ENCODE data around the gene ADAM11. TPM values are rescaled to one million over a fixed set of nuclear protein-coding genes. Genes with fewer than 3 reads are reported as not detected.

Gene ADAM11
- total and polyA plus RNA-seq, 2 of the 13 experiments (the other 11 are each of a cell fraction or from before 2014, with no cell fraction given), result 0.38 to 0.91 TPM

DNA sequence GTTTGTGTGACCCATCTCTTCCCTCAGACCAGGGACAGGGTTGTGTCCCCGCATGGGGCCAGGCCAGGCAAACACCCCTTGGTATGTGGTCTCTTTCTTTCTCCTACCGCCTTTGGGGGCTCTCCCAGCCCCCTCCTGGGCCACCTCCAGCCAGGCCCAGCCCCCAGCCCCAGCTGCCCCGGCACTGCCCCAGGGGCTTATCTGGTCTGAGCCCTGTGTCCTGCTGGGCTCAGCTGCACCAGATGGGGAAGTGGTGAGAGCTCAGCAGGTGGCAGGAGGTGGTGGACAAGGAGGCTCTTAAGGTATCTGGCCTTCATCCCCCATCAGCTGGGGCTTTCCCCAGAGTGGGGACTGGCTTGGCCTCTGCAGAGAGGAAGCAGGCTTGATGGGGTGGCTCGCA, 8.7 kb downstream of the ADAM11 start (continued):
- TF ChIP-seq, protein P1, sequence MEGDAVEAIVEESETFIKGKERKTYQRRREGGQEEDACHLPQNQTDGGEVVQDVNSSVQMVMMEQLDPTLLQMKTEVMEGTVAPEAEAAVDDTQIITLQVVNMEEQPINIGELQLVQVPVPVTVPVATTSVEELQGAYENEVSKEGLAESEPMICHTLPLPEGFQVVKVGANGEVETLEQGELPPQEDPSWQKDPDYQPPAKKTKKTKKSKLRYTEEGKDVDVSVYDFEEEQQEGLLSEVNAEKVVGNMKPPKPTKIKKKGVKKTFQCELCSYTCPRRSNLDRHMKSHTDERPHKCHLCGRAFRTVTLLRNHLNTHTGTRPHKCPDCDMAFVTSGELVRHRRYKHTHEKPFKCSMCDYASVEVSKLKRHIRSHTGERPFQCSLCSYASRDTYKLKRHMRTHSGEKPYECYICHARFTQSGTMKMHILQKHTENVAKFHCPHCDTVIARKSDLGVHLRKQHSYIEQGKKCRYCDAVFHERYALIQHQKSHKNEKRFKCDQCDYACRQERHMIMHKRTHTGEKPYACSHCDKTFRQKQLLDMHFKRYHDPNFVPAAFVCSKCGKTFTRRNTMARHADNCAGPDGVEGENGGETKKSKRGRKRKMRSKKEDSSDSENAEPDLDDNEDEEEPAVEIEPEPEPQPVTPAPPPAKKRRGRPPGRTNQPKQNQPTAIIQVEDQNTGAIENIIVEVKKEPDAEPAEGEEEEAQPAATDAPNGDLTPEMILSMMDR (CRISPR knock-in tag; IDR thresholded peaks at IDR 0.05), result no peak
- TF ChIP-seq XRCC5 (optimal IDR thresholded peaks at IDR 0.05; ENCODE audit: low read length) (no peak), ZNF343 (CRISPR knock-in tag; IDR thresholded peaks at IDR 0.05) (no peak), FOSL2 (CRISPR knock-in tag; IDR thresholded peaks at IDR 0.05) (no peak), ZNF792 (CRISPR knock-in tag; IDR thresholded peaks at IDR 0.05) (no peak)
- TF ChIP-seq, protein P2, sequence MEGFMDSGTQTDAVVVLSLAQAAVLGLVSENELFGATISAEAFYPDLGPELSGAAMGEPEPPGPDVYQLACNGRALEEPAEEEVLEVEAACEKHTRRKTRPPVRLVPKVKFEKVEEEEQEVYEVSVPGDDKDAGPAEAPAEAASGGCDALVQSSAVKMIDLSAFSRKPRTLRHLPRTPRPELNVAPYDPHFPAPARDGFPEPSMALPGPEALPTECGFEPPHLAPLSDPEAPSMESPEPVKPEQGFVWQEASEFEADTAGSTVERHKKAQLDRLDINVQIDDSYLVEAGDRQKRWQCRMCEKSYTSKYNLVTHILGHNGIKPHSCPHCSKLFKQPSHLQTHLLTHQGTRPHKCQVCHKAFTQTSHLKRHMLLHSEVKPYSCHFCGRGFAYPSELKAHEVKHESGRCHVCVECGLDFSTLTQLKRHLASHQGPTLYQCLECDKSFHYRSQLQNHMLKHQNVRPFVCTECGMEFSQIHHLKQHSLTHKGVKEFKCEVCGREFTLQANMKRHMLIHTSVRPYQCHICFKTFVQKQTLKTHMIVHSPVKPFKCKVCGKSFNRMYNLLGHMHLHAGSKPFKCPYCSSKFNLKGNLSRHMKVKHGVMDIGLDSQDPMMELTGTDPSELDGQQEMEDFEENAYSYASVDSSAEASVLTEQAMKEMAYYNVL (CRISPR knock-in tag; IDR thresholded peaks at IDR 0.05; ENCODE audit: borderline replicate concordance), result no peak

GRCh38 chr17:44768505-44769142, 9.8 kb downstream of the ADAM11 start:
- H3K9ac ChIP-seq (ENCODE audit: insufficient read depth, low read depth, low read length), result no peak overlapping the region
- 57% methylated on average over 9 of the region's 11 CpGs for WGBS (ENCODE audit: low lambda C conversion rate)
- ChIA-PET POLR2A (no interaction called here), CTCF (ENCODE audit: low intra/inter-chr PET ratio, low total read pairs) (no interaction called here)
- BruUV-seq (replicated peaks), result no TSS peak
- ATAC-seq (no peak), FAIRE-seq (no peak), DNase-seq (ENCODE audit: low spot score) (no peak)
- H3K27ac ChIP-seq (ENCODE audit: extremely low read length, insufficient read depth, low read length), result no peak overlapping the region
- peaks cover 10 to 64% of the 10 kb centered on the region in 2 experiments; a peak in 4 of 5 replicates for H3K27me3 ChIP-seq (ENCODE audit: control insufficient read depth in 1 of 2, insufficient read depth in 2 of 2, low read length in 2 of 2)
- no peaks in the 10 kb centered on the region for H3K79me2 ChIP-seq (ENCODE audit: insufficient read depth, low read length)
- H3K4me3 ChIP-seq (replicated peaks in 1 of 3; ENCODE audit: insufficient read depth in 1 of 3, low read depth in 2 of 3, low read length in 3 of 3), result no peak overlapping the region
- H3K9me3 ChIP-seq (ENCODE audit: low read length), result no peaks in the 10 kb centered on the region
- TF ChIP-seq ZNF572 (CRISPR knock-in tag; IDR thresholded peaks at IDR 0.05) (0 out of 2 replicates have a peak, but pooled peaks have one; percentile 24), ZNF180 (CRISPR knock-in tag; IDR thresholded peaks at IDR 0.05; ENCODE audit: borderline replicate concordance, low read depth) (no peak), ZC3H4 (CRISPR knock-in tag; IDR thresholded peaks at IDR 0.05; ENCODE audit: borderline replicate concordance) (no peak), PAF1 (CRISPR knock-in tag; IDR thresholded peaks at IDR 0.05) (no peak), ZNF788 (CRISPR knock-in tag; IDR thresholded peaks at IDR 0.05; ENCODE audit: borderline replicate concordance) (0 out of 2 replicates have a peak, but pooled peaks have one; percentile 30), ESRRA (CRISPR knock-in tag; IDR thresholded peaks at IDR 0.05; ENCODE audit: low read depth) (no peak)
- intact Hi-C loops (cut with micrococcal nuclease; ENCODE audit: unreplicated experiment), result no loop called here
- no peaks in the 10 kb centered on the region for H4K20me1 ChIP-seq (ENCODE audit: insufficient read depth, low read length)
- H2AFZ ChIP-seq (ENCODE audit: low read length), result no peak overlapping the region
- H3K4me2 ChIP-seq (ENCODE audit: low read depth, low read length), result no peak overlapping the region
- in situ Hi-C loops (cut with HindIII; ENCODE audit: extremely low pct_ligation_motif_present, low pct_unique_long_range_greater_than_20kb), result no loop called here
- H3K36me3 ChIP-seq (replicated peaks in 1 of 2; ENCODE audit: control insufficient read depth in 1 of 2, insufficient read depth in 2 of 2, low read length in 2 of 2), result no peaks in the 10 kb centered on the region
- H3K4me1 ChIP-seq (ENCODE audit: insufficient read depth, low read length), result peaks cover 29% of the 10 kb centered on the region
